ENCODE results near the gene TNFRSF9. TPM values are rescaled to one million over a fixed set of nuclear protein-coding genes. Genes with fewer than 3 reads are reported as not detected.
"Not testable (repeated sequence)": the region's sequence is repeated elsewhere in the genome, so short reads cannot be mapped to it uniquely, and the experiment has no call there.

TNFRSF9 gene
- total RNA-seq, 1 donor, result under 0.01 TPM

DNA sequence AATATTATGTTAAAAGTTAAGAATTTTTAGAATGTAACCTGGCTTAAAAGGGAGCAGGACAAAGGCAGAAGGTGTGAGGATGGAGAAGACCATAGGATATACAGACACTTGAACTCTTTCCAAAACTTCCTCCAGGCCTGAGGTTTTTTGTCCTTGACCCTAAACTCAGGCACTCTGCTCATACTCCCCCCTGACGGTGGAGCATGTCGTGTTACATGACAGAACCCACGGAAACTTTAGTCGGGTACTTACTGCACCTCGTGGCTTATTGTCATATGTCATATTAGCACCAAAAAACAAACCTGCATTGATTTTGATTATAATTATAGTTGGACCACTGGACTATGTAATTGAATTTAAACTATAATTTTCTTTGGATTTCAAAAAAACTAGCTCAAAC, 20.8 kb downstream of the TNFRSF9 start:
- Histone ChIP-seq H3K9me3 (ENCODE audit: low read depth, low read length) (no peaks in the 10 kb centered on the region), H3K4me3 (ENCODE audit: insufficient read depth, low read length) (no peak overlapping the region), H3K36me3 (ENCODE audit: insufficient read depth, low read length) (no peaks in the 10 kb centered on the region), H3K4me2 (ENCODE audit: insufficient read depth, low read length) (no peak overlapping the region), H4K20me1 (ENCODE audit: insufficient read depth, low read length) (no peaks in the 10 kb centered on the region), H3K27ac (ENCODE audit: low read depth, low read length) (no peak overlapping the region), H3K4me1 (ENCODE audit: insufficient read depth, low read length) (peaks cover 17% of the 10 kb centered on the region), H3K27me3 (ENCODE audit: insufficient read depth, low read length) (no peaks in the 10 kb centered on the region), H2AFZ (ENCODE audit: low read length) (no peak overlapping the region), H3K79me2 (ENCODE audit: insufficient read depth, low read length) (no peaks in the 10 kb centered on the region)
- no peak for DNase-seq (ENCODE audit: insufficient read length, low spot score, missing footprints)
- TF ChIP-seq, protein P1, sequence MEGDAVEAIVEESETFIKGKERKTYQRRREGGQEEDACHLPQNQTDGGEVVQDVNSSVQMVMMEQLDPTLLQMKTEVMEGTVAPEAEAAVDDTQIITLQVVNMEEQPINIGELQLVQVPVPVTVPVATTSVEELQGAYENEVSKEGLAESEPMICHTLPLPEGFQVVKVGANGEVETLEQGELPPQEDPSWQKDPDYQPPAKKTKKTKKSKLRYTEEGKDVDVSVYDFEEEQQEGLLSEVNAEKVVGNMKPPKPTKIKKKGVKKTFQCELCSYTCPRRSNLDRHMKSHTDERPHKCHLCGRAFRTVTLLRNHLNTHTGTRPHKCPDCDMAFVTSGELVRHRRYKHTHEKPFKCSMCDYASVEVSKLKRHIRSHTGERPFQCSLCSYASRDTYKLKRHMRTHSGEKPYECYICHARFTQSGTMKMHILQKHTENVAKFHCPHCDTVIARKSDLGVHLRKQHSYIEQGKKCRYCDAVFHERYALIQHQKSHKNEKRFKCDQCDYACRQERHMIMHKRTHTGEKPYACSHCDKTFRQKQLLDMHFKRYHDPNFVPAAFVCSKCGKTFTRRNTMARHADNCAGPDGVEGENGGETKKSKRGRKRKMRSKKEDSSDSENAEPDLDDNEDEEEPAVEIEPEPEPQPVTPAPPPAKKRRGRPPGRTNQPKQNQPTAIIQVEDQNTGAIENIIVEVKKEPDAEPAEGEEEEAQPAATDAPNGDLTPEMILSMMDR (IDR thresholded peaks at IDR 0.05; ENCODE audit: extremely low read depth, low read depth, low read length), result no peak

DNA sequence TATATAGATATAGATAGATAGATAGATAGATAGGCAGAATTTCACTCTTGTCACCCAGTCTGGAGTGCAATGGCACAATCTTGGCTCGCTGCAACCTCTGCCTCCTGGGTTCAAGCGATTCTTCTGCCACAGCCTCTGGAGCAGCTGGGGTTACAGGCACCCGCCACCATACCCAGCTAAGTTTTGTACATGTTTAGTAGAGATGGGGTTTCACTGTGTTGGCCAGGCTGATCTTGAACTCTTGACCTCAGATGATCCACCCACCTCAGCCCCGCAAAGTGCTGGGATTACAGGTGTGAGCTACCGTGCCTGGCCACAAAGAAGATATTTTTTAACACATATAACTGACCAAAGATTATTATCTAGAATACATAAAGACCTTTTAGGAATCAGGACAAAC, 22.7 kb downstream of the TNFRSF9 start:
- not testable (repeated sequence) for H3K27ac ChIP-seq (ENCODE audit: low read depth, low read length); H3K4me2 ChIP-seq (ENCODE audit: insufficient read depth, low read length); H4K20me1 ChIP-seq (ENCODE audit: insufficient read depth, low read length); H3K9me3 ChIP-seq (ENCODE audit: low read depth, low read length); H3K27me3 ChIP-seq (ENCODE audit: insufficient read depth, low read length); H3K36me3 ChIP-seq (ENCODE audit: insufficient read depth, low read length); H3K4me3 ChIP-seq (ENCODE audit: insufficient read depth, low read length); H3K79me2 ChIP-seq (ENCODE audit: insufficient read depth, low read length); DNase-seq (ENCODE audit: insufficient read length, low spot score, missing footprints); H2AFZ ChIP-seq (ENCODE audit: low read length)
- peaks cover 17% of the 10 kb centered on the region for H3K4me1 ChIP-seq (ENCODE audit: insufficient read depth, low read length)

DNA sequence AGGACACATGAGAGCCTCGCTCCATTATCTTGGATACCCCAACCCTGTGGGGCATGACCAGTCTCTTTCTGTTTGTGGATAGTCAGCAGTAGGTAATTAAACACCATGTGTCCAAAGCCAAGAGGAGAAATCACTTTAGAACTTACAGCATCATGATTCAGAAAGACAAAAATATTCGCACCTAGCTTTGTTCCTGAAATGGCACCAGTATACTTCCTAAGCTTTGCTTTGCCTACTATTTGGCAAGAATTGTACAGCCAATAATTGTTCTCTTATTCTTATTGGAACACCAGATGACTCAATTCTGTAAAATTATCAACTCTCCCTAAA, 24.2 kb downstream of the TNFRSF9 start:
- no peaks in the 10 kb centered on the region for H3K36me3 ChIP-seq (ENCODE audit: insufficient read depth, low read length)
- no peak overlapping the region for H3K4me3 ChIP-seq (ENCODE audit: insufficient read depth, low read length)
- H4K20me1 ChIP-seq (ENCODE audit: insufficient read depth, low read length), result no peaks in the 10 kb centered on the region
- H3K4me1 ChIP-seq (ENCODE audit: insufficient read depth, low read length), result peaks cover 7% of the 10 kb centered on the region
- peaks cover 4% of the 10 kb centered on the region for H3K27me3 ChIP-seq (ENCODE audit: insufficient read depth, low read length)
- no peak for DNase-seq (ENCODE audit: insufficient read length, low spot score, missing footprints)
- H2AFZ ChIP-seq (ENCODE audit: low read length), result no peak overlapping the region
- H3K4me2 ChIP-seq (ENCODE audit: insufficient read depth, low read length), result no peak overlapping the region
- H3K79me2 ChIP-seq (ENCODE audit: insufficient read depth, low read length), result no peaks in the 10 kb centered on the region
- TF ChIP-seq, protein P1 (IDR thresholded peaks at IDR 0.05; ENCODE audit: extremely low read depth, low read depth, low read length), result no peak
- H3K27ac ChIP-seq (ENCODE audit: low read depth, low read length), result no peak overlapping the region
- no peaks in the 10 kb centered on the region for H3K9me3 ChIP-seq (ENCODE audit: low read depth, low read length)

DNA sequence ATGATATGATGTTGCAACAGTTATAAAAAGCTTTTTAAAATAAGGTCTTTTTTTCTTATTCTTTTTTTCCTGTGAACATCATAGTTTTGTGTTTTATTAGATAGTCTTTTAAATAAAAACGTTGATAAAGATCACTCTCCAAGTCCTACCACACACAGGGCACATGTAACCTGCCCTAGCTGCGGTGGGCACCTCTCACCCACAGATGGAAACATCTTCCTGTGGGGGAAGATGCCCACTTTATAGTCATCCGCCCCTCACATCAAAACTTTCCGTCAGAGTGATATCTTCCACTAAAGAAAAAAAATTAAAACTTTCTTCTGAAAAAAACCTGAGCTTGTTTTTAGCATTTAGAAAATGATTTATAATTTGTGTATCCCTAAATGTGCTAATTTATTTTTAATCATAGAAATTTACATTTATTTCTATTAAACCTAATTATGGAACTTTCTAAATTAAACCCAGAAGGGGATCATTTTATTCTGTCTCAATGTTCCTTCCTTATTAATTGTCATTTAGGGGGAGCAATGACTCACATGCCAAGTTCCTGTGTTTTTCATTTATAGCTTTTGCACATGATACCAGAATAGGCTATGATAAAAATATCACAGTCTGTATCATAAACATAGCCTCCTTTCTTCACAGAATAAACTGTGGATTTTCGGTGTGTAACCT, 24.7 kb downstream of the TNFRSF9 start:
- TF ChIP-seq, protein P1 (IDR thresholded peaks at IDR 0.05; ENCODE audit: extremely low read depth, low read depth, low read length), result no peak
- Histone ChIP-seq H4K20me1 (ENCODE audit: insufficient read depth, low read length) (no peaks in the 10 kb centered on the region), H3K4me2 (ENCODE audit: insufficient read depth, low read length) (no peak overlapping the region), H3K27me3 (ENCODE audit: insufficient read depth, low read length) (peaks cover 4% of the 10 kb centered on the region), H3K36me3 (ENCODE audit: insufficient read depth, low read length) (no peaks in the 10 kb centered on the region), H3K27ac (ENCODE audit: low read depth, low read length) (no peak overlapping the region), H3K4me3 (ENCODE audit: insufficient read depth, low read length) (no peak overlapping the region), H3K4me1 (ENCODE audit: insufficient read depth, low read length) (peaks cover 6% of the 10 kb centered on the region), H2AFZ (ENCODE audit: low read length) (no peak overlapping the region), H3K9me3 (ENCODE audit: low read depth, low read length) (no peaks in the 10 kb centered on the region), H3K79me2 (ENCODE audit: insufficient read depth, low read length) (no peaks in the 10 kb centered on the region)
- no peak for DNase-seq (ENCODE audit: insufficient read length, low spot score, missing footprints)

All from osteoblast (primary cell).